IPS-20b (cell line): ENCODE results near the gene MRPS33.

ENCODE experiments used
- H3K27ac ChIP-seq: one replicate; pipeline ENCODE4 v1.5.1; 2013; ENCODE audit warnings: low read length
- H3K27me3 ChIP-seq: 2 replicates; pipeline ENCODE4 v1.6.1; 2013; ENCODE audit warnings: mild to moderate bottlenecking, low read length, inconsistent platforms; ENCODE audit not compliant: insufficient read depth
- H3K36me3 ChIP-seq: 2 replicates; pipeline ENCODE4 v1.6.1; 2013; ENCODE audit warnings: low read depth, mild to moderate bottlenecking, inconsistent platforms, low read length, moderate library complexity; ENCODE audit not compliant: insufficient read depth
- H3K4me1 ChIP-seq: 2 replicates; pipeline ENCODE4 v1.6.1; 2013; ENCODE audit warnings: mild to moderate bottlenecking, control low read depth, inconsistent platforms, low read length, moderate library complexity; ENCODE audit not compliant: insufficient read depth
- H3K4me3 ChIP-seq: 2 replicates; pipeline ENCODE4 v1.5.1; 2013; ENCODE audit warnings: mild to moderate bottlenecking, low read length, inconsistent platforms
- H3K9ac ChIP-seq: 2 replicates; pipeline ENCODE4 v1.6.1; 2013; ENCODE audit warnings: low read depth, mild to moderate bottlenecking, inconsistent platforms, low read length, moderate library complexity
- H3K9me3 ChIP-seq: 2 replicates; pipeline ENCODE4 v1.6.1; 2013; ENCODE audit warnings: mild to moderate bottlenecking, low read depth, low read length, inconsistent platforms; ENCODE audit not compliant: insufficient read depth

The MRPS33 gene

DNA sequence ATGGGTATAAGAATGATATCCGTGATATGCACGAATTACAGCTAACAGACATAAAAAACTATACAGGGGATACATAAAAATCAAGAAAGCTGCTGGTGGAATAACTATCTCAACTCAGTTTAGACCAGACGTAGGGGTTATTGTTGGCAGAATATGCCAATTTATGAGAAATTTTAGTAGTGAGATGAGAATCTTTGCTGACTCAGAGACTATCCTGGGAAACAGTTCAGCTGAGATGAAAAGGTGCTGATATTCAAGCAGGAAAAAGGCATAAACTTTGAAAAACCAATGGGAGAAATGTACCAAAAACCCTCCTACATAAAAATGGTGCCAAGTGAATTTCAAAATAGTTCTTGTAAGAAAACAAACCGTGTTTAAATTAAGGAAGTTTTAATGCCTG is 3.3 kb downstream of the MRPS33 start:
- H3K4me3 ChIP-seq: no peak overlapping the region
- H3K36me3 ChIP-seq: peaks cover 41% of the 10 kb centered on the region
- H3K27ac ChIP-seq: no peak overlapping the region
- H3K9ac ChIP-seq: no peak overlapping the region
- no peaks in the 10 kb centered on the region; the same call in 1 of the 2 replicates for H3K9me3 ChIP-seq
- H3K27me3 ChIP-seq: no peaks in the 10 kb centered on the region
- peaks cover 5% of the 10 kb centered on the region; the same call in 1 of the 2 replicates for H3K4me1 ChIP-seq

DNA sequence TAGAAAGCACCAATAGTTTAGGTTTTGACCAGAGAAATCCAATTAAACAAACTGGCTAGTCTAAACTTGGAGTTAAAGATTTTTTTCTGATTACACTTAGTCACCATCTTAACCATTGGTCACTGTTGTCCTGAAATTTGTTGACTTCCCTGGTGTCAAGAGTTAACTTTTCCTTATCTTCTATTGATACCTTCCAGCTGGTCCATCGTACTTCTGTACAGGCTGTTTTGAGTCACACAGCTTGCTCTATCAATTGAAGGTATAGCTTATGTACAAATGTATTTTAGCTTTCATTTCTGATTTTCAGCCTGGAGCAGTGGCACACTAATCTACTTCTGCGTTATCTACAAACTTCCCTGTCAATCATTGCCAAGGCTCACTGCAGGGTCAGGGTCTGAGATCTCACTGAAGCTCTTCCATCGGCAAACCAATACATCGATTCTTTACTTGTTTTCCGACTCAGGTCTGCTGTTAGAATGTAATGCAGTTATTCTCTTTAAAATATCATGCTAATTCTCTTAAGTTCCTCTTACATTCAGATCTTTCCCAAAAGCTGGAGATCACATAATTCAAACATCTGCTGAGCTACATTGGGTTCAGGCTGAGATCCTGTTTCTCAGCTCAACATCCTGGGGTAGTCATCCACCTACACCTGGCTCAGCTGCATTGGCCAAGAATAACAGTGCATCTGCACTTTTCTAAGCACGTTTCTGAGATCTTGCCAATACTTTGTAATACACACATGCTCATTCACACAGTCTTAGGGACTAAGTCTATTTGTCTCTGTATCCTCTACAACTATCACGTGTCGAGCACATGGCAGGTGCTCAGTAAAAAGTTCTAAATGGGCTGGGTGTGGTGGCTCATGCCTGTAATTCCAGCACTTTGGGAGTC is 11.3 kb downstream of the MRPS33 start:
- H3K4me3 ChIP-seq: no peak overlapping the region
- no peaks in the 10 kb centered on the region for H3K27me3 ChIP-seq
- H3K4me1 ChIP-seq: no peaks in the 10 kb centered on the region
- H3K27ac ChIP-seq: no peak overlapping the region
- H3K36me3 ChIP-seq: peaks cover 29% of the 10 kb centered on the region
- no peak overlapping the region for H3K9ac ChIP-seq
- H3K9me3 ChIP-seq: no peaks in the 10 kb centered on the region

DNA sequence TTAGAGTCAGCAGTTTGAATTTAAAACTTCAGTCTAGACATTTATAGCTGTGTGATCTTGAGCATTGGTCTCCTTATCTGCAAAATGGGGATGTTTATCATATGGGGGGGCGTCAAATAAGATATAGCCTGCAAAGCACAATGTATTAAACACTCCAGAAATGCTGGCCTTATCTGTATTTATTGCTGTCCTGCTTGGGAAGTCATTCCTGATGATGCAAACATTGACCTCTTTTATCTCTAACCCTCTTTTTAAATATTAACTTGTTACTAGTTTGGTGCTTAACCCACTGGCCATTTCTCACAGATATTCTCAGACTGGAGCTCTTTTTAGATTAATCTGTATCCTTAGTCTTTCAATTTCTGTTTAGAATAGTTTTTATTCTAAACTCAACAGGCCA is 13.2 kb downstream of the MRPS33 start:
- Histone ChIP-seq H3K9ac (no peak overlapping the region), H3K27ac (no peak overlapping the region), H3K36me3 (peaks cover 10% of the 10 kb centered on the region; the same call in 1 of the 2 replicates), H3K27me3 (no peaks in the 10 kb centered on the region), H3K9me3 (no peaks in the 10 kb centered on the region), H3K4me3 (no peak overlapping the region), H3K4me1 (no peaks in the 10 kb centered on the region)

DNA sequence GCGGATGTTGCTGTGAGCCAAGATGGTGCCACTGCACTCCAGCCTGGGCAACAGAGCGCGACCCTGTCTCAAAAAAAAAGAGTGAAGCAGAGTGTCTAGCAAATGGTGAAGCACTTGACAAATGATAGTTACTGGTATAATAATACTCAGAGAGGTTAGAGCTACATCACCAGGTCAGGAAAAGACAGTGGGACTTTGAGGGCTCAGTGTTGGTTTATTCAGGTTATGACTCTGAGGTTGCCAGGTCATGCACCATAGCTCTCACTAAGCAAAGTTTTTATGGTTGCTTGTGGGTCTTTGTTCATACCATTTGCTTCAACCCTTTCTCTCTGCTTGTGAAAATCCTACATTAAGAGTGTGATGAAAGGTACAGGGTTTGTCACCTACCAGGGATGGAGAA is 13.6 kb downstream of the MRPS33 start:
- Histone ChIP-seq H3K4me3 (no peak overlapping the region), H3K36me3 (peaks cover 6% of the 10 kb centered on the region; the same call in 1 of the 2 replicates), H3K27ac (no peak overlapping the region), H3K4me1 (no peaks in the 10 kb centered on the region), H3K9me3 (no peaks in the 10 kb centered on the region), H3K27me3 (no peaks in the 10 kb centered on the region), H3K9ac (no peak overlapping the region)

DNA sequence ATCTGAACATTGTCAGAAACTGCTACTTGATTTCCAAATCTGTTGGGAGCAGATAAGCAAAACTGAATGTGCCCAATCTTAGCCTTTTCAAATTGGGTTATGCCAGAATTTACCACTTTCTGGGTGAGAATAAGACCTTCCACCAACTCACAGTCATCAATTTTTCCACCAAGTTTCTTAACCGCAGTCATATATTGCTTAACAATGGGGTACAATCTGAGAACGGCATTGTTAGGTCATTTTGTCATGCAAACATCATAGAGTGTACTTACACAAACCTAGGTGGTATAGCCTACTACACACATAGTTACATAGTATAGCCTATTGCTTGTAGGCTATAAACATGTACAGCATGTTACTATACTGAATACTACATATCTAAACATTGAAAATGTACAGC is 16.0 kb downstream of the MRPS33 start:
- Histone ChIP-seq H3K27me3 (no peaks in the 10 kb centered on the region), H3K27ac (no peak overlapping the region), H3K4me1 (no peaks in the 10 kb centered on the region), H3K9me3 (no peaks in the 10 kb centered on the region), H3K9ac (no peak overlapping the region), H3K36me3 (no peaks in the 10 kb centered on the region), H3K4me3 (no peak overlapping the region)

DNA sequence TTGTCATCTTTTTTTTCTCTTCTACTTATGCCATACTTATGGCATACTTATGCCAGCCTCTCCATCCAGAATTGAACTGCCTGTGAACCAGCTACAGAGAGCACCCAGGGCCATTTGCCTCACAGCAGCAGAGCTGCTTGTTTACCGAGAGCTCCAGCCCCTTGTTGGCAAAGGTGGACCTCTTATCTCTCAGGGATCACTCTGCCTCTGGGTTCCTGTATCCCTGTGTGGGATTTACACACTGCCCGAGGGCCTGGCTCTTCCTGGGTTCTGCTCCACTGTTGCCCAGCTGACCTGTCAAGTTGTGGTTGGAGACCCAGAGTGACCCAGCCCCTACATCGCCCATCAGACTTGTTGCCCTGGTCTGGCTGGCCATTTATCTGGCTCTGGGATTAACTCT is 22.3 kb downstream of the MRPS33 start:
- Histone ChIP-seq H3K9me3 (no peaks in the 10 kb centered on the region), H3K9ac (no peak overlapping the region), H3K27ac (no peak overlapping the region), H3K36me3 (no peaks in the 10 kb centered on the region), H3K27me3 (no peaks in the 10 kb centered on the region), H3K4me1 (no peaks in the 10 kb centered on the region), H3K4me3 (no peak overlapping the region)

DNA sequence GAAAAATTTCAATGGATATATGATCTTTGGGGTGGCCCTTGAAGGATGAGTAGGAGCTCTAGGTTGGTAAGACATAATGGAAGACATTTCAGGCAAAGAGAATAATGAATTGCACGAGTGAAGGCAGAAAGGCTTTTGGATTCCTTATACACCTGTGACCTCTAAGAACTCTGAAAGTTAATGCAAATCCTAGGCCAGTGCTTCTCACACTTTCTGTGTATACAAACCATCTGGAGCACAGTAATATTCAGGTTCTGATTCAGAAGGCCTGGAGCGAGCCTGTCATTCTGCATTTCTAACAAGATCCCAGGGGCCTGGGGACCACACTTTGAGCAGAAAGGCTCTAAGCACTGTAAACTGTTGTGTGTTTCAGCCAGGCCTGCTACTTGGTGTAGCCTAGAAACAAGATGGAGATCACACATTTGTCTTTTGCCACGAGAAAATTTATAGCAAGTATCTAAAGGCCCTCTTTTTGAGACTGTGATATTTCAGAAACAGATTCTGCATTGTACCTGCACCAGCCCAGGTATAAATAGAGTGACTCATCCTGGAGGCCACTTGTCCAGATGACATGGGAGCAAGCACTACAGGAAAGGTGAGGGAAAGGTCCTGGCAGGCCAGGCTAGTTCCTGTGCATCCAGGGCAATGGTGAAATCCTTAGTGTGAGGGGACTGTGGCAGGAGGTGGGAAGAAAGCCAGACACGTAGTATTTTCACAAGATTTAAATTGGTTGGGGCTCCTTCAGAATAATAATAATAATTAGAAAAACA is 24.4 kb downstream of the MRPS33 start:
- H3K4me3 ChIP-seq: no peak overlapping the region
- H3K9ac ChIP-seq: no peak overlapping the region
- no peaks in the 10 kb centered on the region for H3K9me3 ChIP-seq
- no peaks in the 10 kb centered on the region for H3K36me3 ChIP-seq
- H3K4me1 ChIP-seq: no peaks in the 10 kb centered on the region
- H3K27ac ChIP-seq: no peak overlapping the region
- H3K27me3 ChIP-seq: no peaks in the 10 kb centered on the region

DNA sequence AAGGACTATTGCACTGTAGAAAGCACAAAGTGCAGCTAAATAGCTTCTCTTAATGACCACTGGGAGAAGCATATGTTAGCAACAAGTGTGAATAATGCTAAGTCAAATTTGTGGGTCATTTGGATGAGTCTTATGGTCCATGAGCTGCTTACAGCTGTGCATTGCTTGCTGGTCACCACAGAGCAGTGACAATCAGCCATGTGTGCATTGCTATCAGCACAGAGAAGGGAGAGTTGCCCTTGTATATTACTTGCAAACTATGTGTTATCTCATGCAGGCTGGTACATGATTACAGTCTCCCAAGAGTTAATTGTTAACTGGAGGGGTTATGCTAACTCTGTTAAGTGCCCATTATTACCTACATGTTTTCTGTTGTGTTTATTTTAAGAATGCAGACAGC is 25.7 kb downstream of the MRPS33 start:
- H3K27me3 ChIP-seq: no peaks in the 10 kb centered on the region
- H3K9ac ChIP-seq: no peak overlapping the region
- H3K4me1 ChIP-seq: no peaks in the 10 kb centered on the region
- no peaks in the 10 kb centered on the region for H3K36me3 ChIP-seq
- peaks cover 3% of the 10 kb centered on the region; the same call in 1 of the 2 replicates for H3K9me3 ChIP-seq
- no peak overlapping the region for H3K4me3 ChIP-seq
- H3K27ac ChIP-seq: no peak overlapping the region

DNA sequence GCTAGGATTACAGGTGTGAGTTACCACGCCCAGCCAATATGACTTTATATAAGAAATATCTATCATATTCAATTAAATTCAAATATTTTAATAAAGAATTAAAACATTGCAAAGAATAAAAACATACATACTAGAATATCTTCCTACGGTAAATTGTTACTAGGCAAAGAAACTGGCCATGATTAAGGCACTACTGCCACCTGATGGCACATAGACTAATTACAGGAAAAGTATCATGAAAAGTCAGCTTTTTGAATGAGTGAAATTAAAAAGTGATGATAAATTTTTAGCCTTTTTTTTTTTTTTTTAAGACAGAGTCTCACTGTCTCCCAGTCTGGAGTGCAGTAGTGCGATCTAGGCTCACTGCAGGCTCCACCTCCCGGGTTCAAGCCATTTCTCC is 30.9 kb downstream of the MRPS33 start:
- Histone ChIP-seq H3K36me3 (no peaks in the 10 kb centered on the region), H3K9ac (no peak overlapping the region), H3K4me1 (no peaks in the 10 kb centered on the region), H3K27me3 (no peaks in the 10 kb centered on the region), H3K4me3 (no peak overlapping the region), H3K27ac (no peak overlapping the region), H3K9me3 (peaks cover 5% of the 10 kb centered on the region; the same call in 1 of the 2 replicates)

DNA sequence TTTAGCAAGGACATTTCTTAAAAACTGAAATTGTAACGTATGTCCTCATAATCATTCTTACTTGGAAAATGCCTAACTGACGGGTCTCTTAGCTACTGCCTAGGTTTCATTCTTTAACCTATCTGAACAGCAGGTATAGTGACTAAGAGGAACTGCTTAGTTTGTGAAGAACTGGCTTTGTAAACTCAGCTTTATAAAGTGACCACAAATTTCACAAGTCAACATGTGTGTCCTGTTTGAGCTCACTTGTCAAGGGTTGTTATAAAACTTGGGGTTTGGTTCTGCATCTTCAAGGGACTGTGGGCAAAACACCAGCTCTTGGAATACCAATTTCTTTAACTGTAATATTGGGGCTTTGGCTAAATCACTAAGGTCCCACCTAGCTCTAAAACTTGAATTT is 32.2 kb downstream of the MRPS33 start:
- Histone ChIP-seq H3K27me3 (no peaks in the 10 kb centered on the region), H3K4me1 (no peaks in the 10 kb centered on the region), H3K9ac (no peak overlapping the region), H3K27ac (no peak overlapping the region), H3K4me3 (no peak overlapping the region), H3K9me3 (peaks cover 5% of the 10 kb centered on the region; the same call in 1 of the 2 replicates), H3K36me3 (no peaks in the 10 kb centered on the region)

DNA sequence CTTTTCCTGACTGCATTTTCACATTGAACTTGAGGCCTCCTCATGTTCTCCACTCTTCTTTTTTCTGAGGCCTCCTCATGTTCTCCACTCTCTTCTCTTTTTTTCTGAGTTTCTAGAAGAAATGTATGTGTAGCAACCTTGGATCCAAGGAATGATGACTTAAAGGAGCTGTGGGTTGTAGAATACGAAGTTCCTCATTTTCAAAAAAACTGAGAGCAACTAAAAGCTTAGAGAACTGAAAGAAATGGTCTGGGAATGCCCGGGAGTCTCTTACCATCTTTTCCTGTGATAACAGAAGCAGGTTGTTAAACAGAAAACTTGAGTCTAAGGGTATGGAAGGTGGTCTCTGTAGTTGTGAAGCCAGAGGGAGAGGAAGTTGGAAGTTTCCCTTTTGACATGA is 32.8 kb downstream of the MRPS33 start:
- Histone ChIP-seq H3K27ac (no peak overlapping the region), H3K9me3 (peaks cover 5% of the 10 kb centered on the region; the same call in 1 of the 2 replicates), H3K27me3 (no peaks in the 10 kb centered on the region), H3K36me3 (no peaks in the 10 kb centered on the region), H3K9ac (no peak overlapping the region), H3K4me3 (no peak overlapping the region), H3K4me1 (no peaks in the 10 kb centered on the region)

DNA sequence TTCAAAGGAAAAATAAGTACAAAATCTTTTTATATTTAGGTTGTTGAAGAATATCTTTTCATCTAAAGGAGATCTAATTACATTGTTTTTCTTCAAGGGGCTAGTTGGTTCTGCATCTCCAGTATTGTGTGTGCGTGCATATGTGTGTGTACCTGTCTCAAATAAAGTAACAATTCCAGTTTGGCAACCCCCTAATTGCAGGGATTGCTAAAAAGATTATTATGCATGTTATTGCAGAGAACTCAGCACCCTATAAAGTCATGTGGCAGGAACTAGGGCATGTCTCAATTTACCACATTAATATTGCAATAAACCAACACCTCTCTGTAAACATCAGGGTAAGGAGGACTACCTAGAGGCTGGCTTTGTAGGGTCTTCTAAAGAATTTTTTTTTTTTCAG is 37.0 kb downstream of the MRPS33 start:
- no peaks in the 10 kb centered on the region for H3K9me3 ChIP-seq
- H3K4me3 ChIP-seq: no peak overlapping the region
- H3K9ac ChIP-seq: no peak overlapping the region
- no peaks in the 10 kb centered on the region for H3K4me1 ChIP-seq
- H3K36me3 ChIP-seq: no peaks in the 10 kb centered on the region
- no peak overlapping the region for H3K27ac ChIP-seq
- H3K27me3 ChIP-seq: no peaks in the 10 kb centered on the region
